ENCODE data around the gene ALDH4A1.

ALDH4A1 gene

DNA sequence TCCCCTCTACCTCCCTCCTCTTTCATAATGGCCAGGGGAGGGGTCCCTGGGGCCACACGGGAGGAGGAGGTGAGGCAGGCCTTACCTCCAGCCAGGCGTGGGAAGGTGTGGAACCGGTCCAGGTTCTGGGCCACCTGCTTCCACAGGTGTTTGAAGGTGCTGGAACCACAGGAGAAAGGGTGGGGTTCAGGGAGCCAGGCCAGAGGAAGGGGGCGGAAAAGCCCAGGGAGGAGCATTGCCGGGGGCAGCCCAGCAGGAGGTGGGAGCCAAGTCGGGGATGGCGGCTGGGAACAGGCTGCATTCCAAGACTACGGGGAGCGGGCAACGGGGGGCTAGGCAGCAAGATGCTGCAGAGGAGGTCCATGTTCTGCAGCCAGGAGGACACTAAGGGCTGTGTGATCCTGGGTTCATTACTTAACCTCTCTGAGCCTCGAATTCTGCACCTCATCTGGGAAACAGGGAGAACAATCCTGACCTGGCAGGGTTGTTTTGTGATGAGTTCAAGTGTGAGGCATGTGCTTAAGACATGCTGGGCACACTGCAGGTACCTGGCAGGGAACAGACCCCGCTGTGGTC lies 23.1 kb downstream of the ALDH4A1 start:
- DNase-seq (ENCODE audit: low read depth) = no peak
- no peak overlapping the region for H3K4me3 ChIP-seq (ENCODE audit: low read depth, low read length)
- TF ChIP-seq, protein P1, sequence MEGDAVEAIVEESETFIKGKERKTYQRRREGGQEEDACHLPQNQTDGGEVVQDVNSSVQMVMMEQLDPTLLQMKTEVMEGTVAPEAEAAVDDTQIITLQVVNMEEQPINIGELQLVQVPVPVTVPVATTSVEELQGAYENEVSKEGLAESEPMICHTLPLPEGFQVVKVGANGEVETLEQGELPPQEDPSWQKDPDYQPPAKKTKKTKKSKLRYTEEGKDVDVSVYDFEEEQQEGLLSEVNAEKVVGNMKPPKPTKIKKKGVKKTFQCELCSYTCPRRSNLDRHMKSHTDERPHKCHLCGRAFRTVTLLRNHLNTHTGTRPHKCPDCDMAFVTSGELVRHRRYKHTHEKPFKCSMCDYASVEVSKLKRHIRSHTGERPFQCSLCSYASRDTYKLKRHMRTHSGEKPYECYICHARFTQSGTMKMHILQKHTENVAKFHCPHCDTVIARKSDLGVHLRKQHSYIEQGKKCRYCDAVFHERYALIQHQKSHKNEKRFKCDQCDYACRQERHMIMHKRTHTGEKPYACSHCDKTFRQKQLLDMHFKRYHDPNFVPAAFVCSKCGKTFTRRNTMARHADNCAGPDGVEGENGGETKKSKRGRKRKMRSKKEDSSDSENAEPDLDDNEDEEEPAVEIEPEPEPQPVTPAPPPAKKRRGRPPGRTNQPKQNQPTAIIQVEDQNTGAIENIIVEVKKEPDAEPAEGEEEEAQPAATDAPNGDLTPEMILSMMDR (IDR thresholded peaks at IDR 0.05; ENCODE audit: control insufficient read depth, extremely low read depth, insufficient read depth) = no peak

DNA sequence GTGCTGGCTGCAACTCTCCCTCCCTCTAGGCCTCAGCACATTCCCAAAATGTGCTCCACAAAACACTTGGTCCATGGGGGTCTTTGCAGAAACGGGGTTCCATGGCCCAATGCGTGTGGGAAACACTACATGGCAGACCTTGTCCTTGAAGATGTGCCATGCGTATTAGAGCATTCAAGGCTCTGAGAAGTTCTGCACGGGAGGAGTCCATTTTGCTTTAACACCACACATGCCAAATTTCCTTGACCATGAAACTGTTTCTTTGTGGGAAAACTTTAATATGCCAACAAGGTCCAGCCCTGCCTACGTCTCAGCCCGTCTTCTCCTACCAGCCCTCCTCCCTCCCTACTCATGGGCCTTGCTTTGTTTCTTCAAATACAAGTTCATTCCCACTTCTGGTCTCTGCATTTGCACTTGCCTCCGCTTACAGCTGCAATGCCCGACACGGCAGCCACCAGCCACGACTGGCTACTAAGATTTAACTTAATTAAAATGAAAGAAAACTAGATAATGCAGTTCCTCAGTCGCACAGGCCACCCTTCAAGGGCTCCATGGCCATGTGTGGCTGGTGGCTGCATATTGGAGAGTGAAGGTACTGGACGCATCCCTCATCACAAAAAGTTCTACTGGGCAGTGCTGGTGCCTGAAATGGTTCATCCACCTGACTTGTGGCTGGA lies 23.7 kb downstream of the ALDH4A1 start:
- TF ChIP-seq, protein P1 (IDR thresholded peaks at IDR 0.05; ENCODE audit: control insufficient read depth, extremely low read depth, insufficient read depth) = no peak
- DNase-seq (ENCODE audit: low read depth) = no peak
- H3K4me3 ChIP-seq (ENCODE audit: low read depth, low read length) = no peak overlapping the region

DNA sequence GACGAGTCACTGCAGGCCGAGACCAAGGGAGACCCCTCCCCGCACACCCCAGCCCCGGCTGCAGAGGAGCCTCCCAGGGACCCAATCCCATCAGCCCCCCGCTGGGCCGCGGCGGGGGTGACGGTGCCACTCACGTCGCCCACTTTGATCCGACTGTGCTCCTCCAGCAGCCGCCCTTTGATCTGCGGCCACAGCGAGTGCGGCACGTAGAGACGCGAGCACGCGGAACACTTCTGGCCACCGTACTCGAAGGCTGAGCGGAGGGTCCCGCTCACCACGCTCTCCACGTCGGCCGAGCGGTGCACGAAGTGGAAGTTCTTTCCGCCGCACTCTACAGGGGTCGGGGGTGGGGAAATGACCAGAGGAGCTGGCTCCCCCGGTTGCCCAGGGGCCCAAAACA lies 25.1 kb downstream of the ALDH4A1 start:
- DNase-seq (ENCODE audit: low read depth) = no peak

DNA sequence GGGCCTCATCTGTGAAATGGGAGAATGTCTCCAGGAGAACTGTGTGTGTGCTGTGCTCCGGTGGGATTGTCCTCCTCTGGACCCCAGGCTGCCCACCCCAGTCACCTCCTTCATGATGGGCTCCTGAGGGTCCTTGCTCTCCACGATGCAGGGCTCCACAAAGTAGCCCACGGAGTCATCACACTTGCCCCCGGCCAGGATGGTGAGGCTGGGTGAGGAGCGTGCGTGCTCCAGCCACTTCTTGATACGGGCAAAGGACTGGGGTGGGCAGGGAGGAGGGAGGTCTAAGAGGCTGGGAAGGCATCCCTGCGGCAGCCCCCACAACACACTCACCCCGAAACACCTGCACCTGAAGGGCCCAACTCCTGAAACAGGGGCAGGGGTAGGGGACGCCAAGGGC lies 26.1 kb downstream of the ALDH4A1 start:
- H3K4me3 ChIP-seq (ENCODE audit: low read depth, low read length) = no peak overlapping the region
- no peak for DNase-seq (ENCODE audit: low read depth)
- TF ChIP-seq, protein P1 (IDR thresholded peaks at IDR 0.05; ENCODE audit: control insufficient read depth, extremely low read depth, insufficient read depth) = no peak

More for the DNA sequence above, 25.1 kb downstream of the ALDH4A1 start:
- TF ChIP-seq, protein P1 (IDR thresholded peaks at IDR 0.05; ENCODE audit: control insufficient read depth, extremely low read depth, insufficient read depth) = no peak
- H3K4me3 ChIP-seq (ENCODE audit: low read depth, low read length) = no peak overlapping the region

DNA sequence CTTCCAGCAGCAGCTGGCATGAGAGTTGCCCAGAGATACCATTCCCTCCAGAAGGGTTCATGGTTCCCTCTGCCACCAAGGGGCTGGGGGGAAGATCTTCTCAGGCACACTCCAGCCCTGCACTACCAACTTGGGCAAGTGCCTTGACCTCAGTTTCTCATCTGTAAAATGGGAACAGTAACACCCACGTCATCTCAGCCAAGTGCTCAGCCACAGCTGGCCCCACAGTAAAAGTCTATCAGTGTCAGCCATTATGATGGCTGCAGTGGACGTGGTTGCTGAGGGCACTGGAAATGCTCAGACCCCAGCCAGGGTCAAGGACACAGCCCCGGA lies 26.6 kb downstream of the ALDH4A1 start:
- TF ChIP-seq, protein P1 (IDR thresholded peaks at IDR 0.05; ENCODE audit: control insufficient read depth, extremely low read depth, insufficient read depth) = no peak
- no peak for DNase-seq (ENCODE audit: low read depth)
- H3K4me3 ChIP-seq (ENCODE audit: low read depth, low read length) = no peak overlapping the region

DNA sequence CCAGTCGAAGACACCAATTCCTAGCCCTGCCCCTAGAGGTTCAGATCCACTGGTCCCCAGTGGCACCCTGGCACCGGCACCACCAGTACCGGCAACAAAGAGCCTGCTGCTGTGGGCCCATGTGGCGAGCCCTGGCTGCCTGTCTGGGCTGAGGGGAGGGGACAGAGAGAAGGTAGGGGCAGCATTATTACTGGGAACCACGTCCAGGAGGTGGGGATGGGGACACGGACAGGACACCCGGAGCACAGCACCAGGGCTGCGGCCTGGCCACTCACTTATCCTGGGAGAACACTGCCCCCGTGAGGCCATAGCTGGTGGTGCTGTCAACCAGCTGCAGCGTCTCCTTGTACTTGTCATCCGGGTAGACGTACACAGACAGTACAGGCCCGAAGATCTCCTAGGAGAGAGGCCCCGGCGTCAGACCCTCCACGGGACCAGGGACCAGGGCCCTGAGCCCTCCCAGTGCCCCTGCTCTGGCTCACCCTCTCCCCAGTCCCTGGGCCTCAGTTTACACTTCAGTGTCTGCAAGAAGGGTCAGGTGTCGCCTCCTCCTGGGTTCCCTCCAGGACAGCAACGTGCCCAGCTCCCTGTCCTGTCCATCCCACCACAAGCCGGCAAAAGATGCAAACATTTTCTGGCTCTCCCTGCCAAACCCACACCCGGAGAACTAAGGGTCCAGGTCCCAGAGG lies 27.1 kb downstream of the ALDH4A1 start:
- TF ChIP-seq, protein P1 (IDR thresholded peaks at IDR 0.05; ENCODE audit: control insufficient read depth, extremely low read depth, insufficient read depth) = peak; percentile 72
- DNase-seq (ENCODE audit: low read depth) = peak; percentile 46

More for the DNA sequence above, 27.1 kb downstream of the ALDH4A1 start:
- H3K4me3 ChIP-seq (ENCODE audit: low read depth, low read length) = no peak overlapping the region

Measured in LNCaP clone FGC (cell line).